Esophagus squamous epithelium (tissue), 5 donors: ENCODE results near the gene COMTD1. TPM values are rescaled to one million over a fixed set of nuclear protein-coding genes. Genes with fewer than 3 reads are reported as not detected.

Source experiments
- DNase-seq: peaks from one replicate; lab custom pipeline; 2025; lab: John Stamatoyannopoulos, UW
- H3K27ac ChIP-seq, 4 donors: fragments of 200-600 bp; sonication (generic); one replicate each; pipeline ENCODE4 v1.5.1; 2016 to 2019; ENCODE audit warnings: mild to moderate bottlenecking in 1 of 4
- H3K27me3 ChIP-seq, 4 donors: fragments of 200-600 bp; sonication (generic); 1 replicate in 3 of 4; 2 replicates in 1 of 4; pipeline versions ENCODE4 v1.5.1 to v1.6.0; 2017 to 2021; ENCODE audit warnings: antibody characterized with exemption in 1 of 4
- H3K36me3 ChIP-seq, 3 donors: fragments of 200-600 bp; sonication (generic); one replicate each; pipeline ENCODE4 v1.5.1; 2016 to 2019
- H3K4me1 ChIP-seq, 3 donors: fragments of 200-600 bp; sonication (generic); one replicate each; pipeline ENCODE4 v1.5.1; 2017 to 2019
- H3K4me3 ChIP-seq, 4 donors: fragments of 200-600 bp; sonication (generic); 1 replicate in 3 of 4; 2 replicates in 1 of 4; pipeline ENCODE4 v1.5.1; 2016 to 2019; ENCODE audit warnings: mild to moderate bottlenecking in 2 of 4, moderate library complexity in 1 of 4
- H3K9me3 ChIP-seq, 3 donors: fragments of 200-600 bp; sonication (generic); one replicate each; pipeline ENCODE4 v1.5.1; 2016 to 2019
- POLR2A ChIP-seq, 4 donors: fragments of 450-650 bp; IDR thresholded peaks; one replicate each; pipeline ENCODE4 v1.6.1; 2017; ENCODE audit warnings: antibody characterized with exemption in 4 of 4, mild to moderate bottlenecking in 4 of 4, moderate library complexity in 3 of 4
- WGBS, 2 donors: methylation state at CpG; one replicate each; pipeline ENCODE4 v1.1.5; 2018; 5-methylcytosine and 5-hydroxymethylcytosine counted together
- intact Hi-C: fragments of 100-400 bp; cut with DNase I; formaldehyde crosslinking; loops from one replicate; pipeline ENCODE4 v1.15.0; 2022
- total RNA-seq, 4 donors: library from RNA; depleted of rRNA; stranded (reverse); fragments of >200 nt; gene quantifications; one replicate each; pipeline ENCODE4 v1.1.0, GENCODE V29; 2016
- TF ChIP-seq, protein P1 (sequence below), 6 experiments: fragments of 450-650 bp in 4 of 6; fragments of 200-600 bp in 2 of 6; sonication (generic) in 2 of 6; IDR thresholded peaks; one replicate each; pipeline ENCODE4 v1.5.1; 2016 to 2019; ENCODE audit warnings: antibody characterized with exemption in 6 of 6, mild to moderate bottlenecking in 4 of 6, moderate library complexity in 4 of 6
- donor health status: DM: yes; HTN: yes; CAD: no.

COMTD1 gene
- total RNA-seq, 4 donors from 2014 or later: 87.8 to 139 (median 111) TPM

DNA sequence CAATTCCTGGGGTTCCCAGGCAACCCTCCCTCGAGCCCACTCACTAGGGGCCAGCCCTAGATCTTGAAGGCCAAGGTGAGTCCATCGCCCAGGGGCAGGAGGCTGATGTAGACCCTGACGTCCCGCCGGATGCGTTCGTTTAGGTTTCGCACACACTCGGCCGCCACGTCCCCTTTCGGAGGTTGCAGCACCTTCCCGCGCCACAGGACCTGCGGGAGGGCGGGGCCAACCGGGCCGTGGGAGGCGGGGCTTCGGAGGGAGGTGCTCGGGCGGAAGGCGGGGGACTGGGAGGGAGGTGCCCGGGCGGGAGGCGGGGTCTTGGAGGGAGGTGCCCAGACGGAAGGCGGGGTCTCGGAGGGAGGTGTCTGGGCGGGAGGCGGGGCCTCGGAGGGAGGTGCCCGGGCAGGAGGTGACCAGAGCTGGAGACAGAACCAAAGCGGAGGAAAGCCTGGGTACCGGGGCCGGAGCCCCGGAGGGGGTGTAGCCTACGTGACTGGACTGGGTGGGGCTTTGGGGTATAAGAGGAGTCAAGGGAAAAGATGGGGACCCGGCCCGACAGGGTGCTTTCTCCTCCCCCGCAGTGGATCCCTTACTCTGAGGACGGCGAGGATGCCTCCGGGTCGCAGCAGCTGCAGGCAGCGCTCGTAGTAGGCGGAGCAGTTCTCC is 1.6 kb downstream of the COMTD1 start:
- peaks cover 12 to 47% (median 20%) of the 10 kb centered on the region in 3 donors for H3K36me3 ChIP-seq
- TF ChIP-seq, protein P1, sequence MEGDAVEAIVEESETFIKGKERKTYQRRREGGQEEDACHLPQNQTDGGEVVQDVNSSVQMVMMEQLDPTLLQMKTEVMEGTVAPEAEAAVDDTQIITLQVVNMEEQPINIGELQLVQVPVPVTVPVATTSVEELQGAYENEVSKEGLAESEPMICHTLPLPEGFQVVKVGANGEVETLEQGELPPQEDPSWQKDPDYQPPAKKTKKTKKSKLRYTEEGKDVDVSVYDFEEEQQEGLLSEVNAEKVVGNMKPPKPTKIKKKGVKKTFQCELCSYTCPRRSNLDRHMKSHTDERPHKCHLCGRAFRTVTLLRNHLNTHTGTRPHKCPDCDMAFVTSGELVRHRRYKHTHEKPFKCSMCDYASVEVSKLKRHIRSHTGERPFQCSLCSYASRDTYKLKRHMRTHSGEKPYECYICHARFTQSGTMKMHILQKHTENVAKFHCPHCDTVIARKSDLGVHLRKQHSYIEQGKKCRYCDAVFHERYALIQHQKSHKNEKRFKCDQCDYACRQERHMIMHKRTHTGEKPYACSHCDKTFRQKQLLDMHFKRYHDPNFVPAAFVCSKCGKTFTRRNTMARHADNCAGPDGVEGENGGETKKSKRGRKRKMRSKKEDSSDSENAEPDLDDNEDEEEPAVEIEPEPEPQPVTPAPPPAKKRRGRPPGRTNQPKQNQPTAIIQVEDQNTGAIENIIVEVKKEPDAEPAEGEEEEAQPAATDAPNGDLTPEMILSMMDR (IDR thresholded peaks at IDR 0.05): no peak
- peak in 3 of 4 donors; percentile 46 to 75 (median 63) for TF ChIP-seq POLR2A (IDR thresholded peaks at IDR 0.05)
- H3K4me3 ChIP-seq: peak overlapping the region; percentile 61 to 82 (median 66)
- no peaks in the 10 kb centered on the region for H3K9me3 ChIP-seq
- intact Hi-C loops: loop anchor here (5.0 to 10.0 kb wide), 2 partner anchors 47 to 109 kb away; no protein-coding TSS in a partner anchor
- peak overlapping the region; percentile 97 to 99 (median 98) for H3K27ac ChIP-seq
- H3K27me3 ChIP-seq: no peaks in the 10 kb centered on the region
- peak; percentile 88 for DNase-seq
- WGBS, 2 donors: 0% methylated on average over 8 to 13 of the region's 48 CpGs
- peaks cover 21 to 75% (median 21%) of the 10 kb centered on the region in 3 donors for H3K4me1 ChIP-seq

DNA sequence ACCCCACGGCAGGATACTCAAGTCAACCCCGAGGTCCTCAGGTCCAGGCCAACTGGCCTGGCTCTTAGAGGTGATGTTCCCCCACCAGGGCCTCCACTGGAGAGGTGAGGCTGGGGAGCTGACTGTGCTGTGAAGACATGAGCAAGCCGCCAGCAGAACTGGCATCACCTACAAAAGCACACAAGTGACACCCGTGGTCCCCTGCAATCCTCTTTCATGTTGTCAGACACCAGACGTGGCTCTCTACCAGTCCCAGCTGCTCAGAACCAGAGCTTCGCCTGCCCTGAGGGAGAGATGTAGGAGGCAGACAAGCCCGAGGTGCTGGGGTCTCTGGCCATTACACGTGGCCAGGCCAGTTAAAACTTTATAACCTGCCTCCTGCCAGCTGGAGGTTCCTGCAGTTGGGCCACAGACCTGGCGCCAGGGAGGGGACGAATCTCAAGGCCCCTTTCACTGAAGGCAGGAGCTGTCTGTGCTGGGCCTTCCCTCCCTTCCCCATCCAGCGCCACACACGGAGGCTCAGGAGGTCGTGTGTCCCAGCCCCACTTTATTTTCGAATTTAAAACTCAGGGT is 2.2 kb downstream of the COMTD1 start:
- intact Hi-C loops: loop anchor here (5.0 to 10.0 kb wide), 2 partner anchors 46 to 109 kb away; no protein-coding TSS in a partner anchor
- DNase-seq: no peak
- peaks cover 24 to 81% (median 26%) of the 10 kb centered on the region in 3 donors for H3K4me1 ChIP-seq

DNA sequence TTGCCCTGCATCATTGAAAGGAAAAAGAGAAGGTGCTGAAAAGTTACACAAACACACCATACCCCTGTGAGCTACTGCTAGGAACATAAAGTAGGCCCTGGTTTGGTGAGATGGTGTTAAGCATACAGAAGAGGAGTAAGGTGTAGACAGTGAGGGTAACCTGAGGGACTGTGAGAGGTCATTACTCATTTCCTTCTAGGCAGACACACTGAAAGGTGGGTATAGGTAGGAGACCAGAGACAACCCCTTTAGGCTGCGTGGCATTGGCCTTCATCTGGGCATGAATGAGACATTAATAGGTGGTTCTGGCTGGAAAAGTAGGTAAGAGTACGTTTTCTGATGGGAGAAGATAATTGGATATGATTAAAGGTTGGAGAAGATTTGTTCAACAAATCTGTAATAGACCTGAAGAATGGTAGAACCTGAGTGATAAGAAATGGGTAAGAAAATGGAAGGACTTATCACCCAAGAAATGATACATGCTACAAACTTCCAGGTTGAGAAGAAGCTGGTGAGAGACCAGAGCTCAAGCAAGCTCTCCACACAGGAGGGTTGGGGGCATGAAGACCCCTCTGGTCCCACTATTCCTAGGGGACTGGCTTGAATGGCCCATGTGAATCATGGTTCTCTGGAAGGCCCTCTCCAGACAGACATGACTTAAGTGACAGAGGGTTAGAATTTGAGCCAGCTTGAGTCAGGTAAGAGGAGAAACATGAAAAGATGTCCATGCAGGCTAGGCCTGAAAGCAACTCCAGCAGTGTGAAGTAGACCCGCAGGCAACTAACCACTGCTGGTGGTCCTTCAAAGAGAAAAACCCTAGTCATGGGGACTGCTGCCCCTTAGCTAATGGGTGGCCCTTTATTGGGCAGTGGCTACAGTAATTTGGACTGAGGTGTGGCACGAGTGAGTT is 3.8 kb downstream of the COMTD1 start:
- Histone ChIP-seq H3K4me3 (no peak overlapping the region), H3K27me3 (no peaks in the 10 kb centered on the region), H3K36me3 (peaks cover 12 to 69% (median 28%) of the 10 kb centered on the region in 3 donors), H3K9me3 (no peaks in the 10 kb centered on the region), H3K27ac (peak overlapping the region; percentile 38 to 98 (median 68)), H3K4me1 (peaks cover 31 to 93% (median 41%) of the 10 kb centered on the region in 3 donors)
- no peak for TF ChIP-seq POLR2A (IDR thresholded peaks at IDR 0.05)
- TF ChIP-seq, protein P1 (IDR thresholded peaks at IDR 0.05): no peak
- 72 to 88% methylated on average over 4 of the region's 4 CpGs for WGBS, 2 donors
- DNase-seq: no peak
- intact Hi-C loops: loop anchor here (5.0 to 10.0 kb wide), 2 partner anchors 45 to 107 kb away; no protein-coding TSS in a partner anchor

More for the DNA sequence above, 2.2 kb downstream of the COMTD1 start:
- WGBS, 2 donors: 39 to 42% methylated on average over 4 to 7 of the region's 14 CpGs
- TF ChIP-seq, protein P1 (IDR thresholded peaks at IDR 0.05): no peak
- TF ChIP-seq POLR2A (IDR thresholded peaks at IDR 0.05): no peak
- H3K36me3 ChIP-seq: peaks cover 12 to 53% (median 22%) of the 10 kb centered on the region in 3 donors
- H3K9me3 ChIP-seq: no peaks in the 10 kb centered on the region
- H3K4me3 ChIP-seq: peak overlapping the region; percentile 2 to 82 (median 66)
- no peaks in the 10 kb centered on the region for H3K27me3 ChIP-seq
- H3K27ac ChIP-seq: peak overlapping the region; percentile 97 to 99 (median 98)

DNA sequence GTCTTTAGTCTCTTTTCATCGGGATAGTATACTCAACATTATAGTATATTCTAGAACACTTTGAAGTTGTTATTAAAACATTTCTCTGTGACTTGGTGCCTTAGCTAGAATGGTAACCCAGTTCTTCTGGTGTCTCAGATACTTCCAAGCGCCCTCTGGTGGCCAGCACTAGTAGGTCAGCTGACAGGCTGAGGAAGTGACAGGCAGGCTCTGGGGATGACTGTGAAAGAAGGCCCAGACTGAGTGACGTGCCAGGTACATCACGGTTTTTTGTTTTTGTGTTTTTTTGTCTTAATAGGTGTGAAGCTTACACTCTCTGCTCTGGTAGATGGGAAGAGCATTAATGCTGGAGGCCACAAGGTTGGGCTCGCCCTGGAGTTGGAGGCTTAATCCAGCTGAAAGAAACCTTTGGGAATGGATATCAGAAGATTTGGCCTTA is 5.1 kb downstream of the COMTD1 start:
- H3K27ac ChIP-seq: peak overlapping the region; percentile 1 to 98 (median 90)
- peak; percentile 65 for DNase-seq
- peaks cover 39 to 95% (median 48%) of the 10 kb centered on the region in 3 donors for H3K4me1 ChIP-seq
- H3K27me3 ChIP-seq: no peaks in the 10 kb centered on the region
- H3K9me3 ChIP-seq: no peaks in the 10 kb centered on the region
- WGBS, 2 donors: 26 to 27% methylated on average over 5 of the region's 5 CpGs
- intact Hi-C loops: loop anchor here (5.0 to 10.0 kb wide), 2 partner anchors 43 to 106 kb away; no protein-coding TSS in a partner anchor
- no peak overlapping the region for H3K4me3 ChIP-seq
- peaks cover 12 to 82% (median 28%) of the 10 kb centered on the region in 3 donors for H3K36me3 ChIP-seq
- TF ChIP-seq, protein P1 (IDR thresholded peaks at IDR 0.05): peak; percentile 67 to 97 (median 95)
- TF ChIP-seq POLR2A (IDR thresholded peaks at IDR 0.05): no peak
